ENCODE results near the gene SFRP5.
A peak's percentile ranks its signal among the peaks of the same experiment; 100 is the strongest.

Gene SFRP5

GRCh38 chr10:97766106-97766810, 5.5 kb downstream of the SFRP5 start:
- H3K27me3 ChIP-seq (ENCODE audit: low read depth), result peaks cover 22% of the 10 kb centered on the region
- in situ Hi-C loops (cut with MboI; ENCODE audit: low sequenced_read_pairs), result no loop called here
- H3K4me1 ChIP-seq, result no peaks in the 10 kb centered on the region
- no peaks in the 10 kb centered on the region for H3K36me3 ChIP-seq (replicated peaks)
- DNase-seq (ENCODE audit: low spot score in 2 of 2), result no peak
- H3K4me3 ChIP-seq, result no peak overlapping the region
- H3K9me3 ChIP-seq, result no peaks in the 10 kb centered on the region

GRCh38 chr10:97765201-97765600, 6.6 kb downstream of the SFRP5 start:
- no peaks in the 10 kb centered on the region for H3K4me1 ChIP-seq
- H3K36me3 ChIP-seq (replicated peaks), result peaks cover 7% of the 10 kb centered on the region
- no peaks in the 10 kb centered on the region for H3K9me3 ChIP-seq
- in situ Hi-C loops (cut with MboI; ENCODE audit: low sequenced_read_pairs), result no loop called here
- peaks cover 11% of the 10 kb centered on the region for H3K27me3 ChIP-seq (ENCODE audit: low read depth)
- DNase-seq (ENCODE audit: low spot score in 2 of 2), result no peak
- H3K4me3 ChIP-seq, result no peak overlapping the region

DNA sequence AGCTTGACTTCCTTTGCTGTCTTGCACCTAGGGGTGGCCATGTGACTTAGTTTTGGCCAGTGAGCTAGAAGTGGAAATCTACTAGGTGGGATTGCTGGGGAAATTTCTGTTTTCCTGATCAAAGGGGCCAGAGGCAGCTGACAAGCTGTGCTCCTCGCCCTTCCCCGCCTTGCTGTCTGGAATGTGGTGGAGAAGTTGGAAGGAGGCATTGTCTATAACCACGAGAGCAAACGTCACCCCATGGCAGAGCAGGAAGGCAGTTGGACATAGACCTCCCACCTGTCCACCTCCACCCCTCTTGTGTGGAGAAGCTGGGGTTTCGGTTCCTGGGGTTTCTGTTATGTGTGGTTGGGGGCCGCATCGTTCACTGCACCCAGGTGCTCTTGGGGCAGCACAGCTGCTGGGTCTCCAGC, 7.3 kb downstream of the SFRP5 start:
- Histone ChIP-seq H3K36me3 (replicated peaks) (peaks cover 14% of the 10 kb centered on the region), H3K9me3 (no peaks in the 10 kb centered on the region), H3K4me1 (no peaks in the 10 kb centered on the region), H3K4me3 (no peak overlapping the region), H3K27me3 (ENCODE audit: low read depth) (peaks cover 4% of the 10 kb centered on the region; the same call in 1 of the 2 replicates)
- in situ Hi-C loops (cut with MboI; ENCODE audit: low sequenced_read_pairs), result no loop called here
- no peak for DNase-seq (ENCODE audit: low spot score in 2 of 2)

GRCh38 chr10:97763947-97764346, 7.9 kb downstream of the SFRP5 start:
- Histone ChIP-seq H3K27me3 (ENCODE audit: low read depth) (no peaks in the 10 kb centered on the region), H3K9me3 (no peaks in the 10 kb centered on the region), H3K4me3 (no peak overlapping the region), H3K4me1 (no peaks in the 10 kb centered on the region), H3K36me3 (replicated peaks) (peaks cover 20% of the 10 kb centered on the region)
- in situ Hi-C loops (cut with MboI; ENCODE audit: low sequenced_read_pairs), result no loop called here
- no peak for DNase-seq (ENCODE audit: low spot score in 2 of 2)

- H3K4me1 ChIP-seq, result no peaks in the 10 kb centered on the region
- no peaks in the 10 kb centered on the region for H3K27me3 ChIP-seq (ENCODE audit: low read depth)
- in situ Hi-C loops (cut with MboI; ENCODE audit: low sequenced_read_pairs), result no loop called here
- peaks cover 23% of the 10 kb centered on the region for H3K36me3 ChIP-seq (replicated peaks)
- H3K9me3 ChIP-seq, result no peaks in the 10 kb centered on the region
- H3K4me3 ChIP-seq, result no peak overlapping the region
- DNase-seq (ENCODE audit: low spot score in 2 of 2), result no peak
Observed at GRCh38 chr10:97763411-97763810, 8.4 kb downstream of the SFRP5 start.

DNA sequence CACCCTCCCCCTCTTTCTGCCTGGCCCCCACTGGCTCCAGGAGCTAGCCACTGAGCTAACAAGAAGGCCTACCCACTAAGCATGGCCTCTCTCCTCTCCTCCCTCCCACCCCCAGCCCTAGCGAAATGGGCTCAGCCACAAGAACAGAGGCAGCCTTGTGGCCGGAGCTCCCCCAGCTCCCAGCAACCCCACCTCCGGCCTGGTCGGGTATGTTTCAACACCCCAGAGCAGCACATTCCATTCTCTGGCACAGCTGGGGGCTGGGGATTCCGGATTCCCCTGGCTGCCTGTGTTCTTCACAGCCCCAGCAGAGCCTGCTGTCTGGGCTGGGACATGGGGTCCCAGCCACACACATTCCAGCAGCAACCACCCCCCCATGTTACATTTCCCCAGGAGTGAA, 9.0 kb downstream of the SFRP5 start:
- Histone ChIP-seq H3K27me3 (ENCODE audit: low read depth) (no peaks in the 10 kb centered on the region), H3K9me3 (no peaks in the 10 kb centered on the region), H3K4me3 (no peak overlapping the region), H3K36me3 (replicated peaks) (peaks cover 26% of the 10 kb centered on the region), H3K4me1 (no peaks in the 10 kb centered on the region)
- no peak for DNase-seq (ENCODE audit: low spot score in 2 of 2)
- in situ Hi-C loops (cut with MboI; ENCODE audit: low sequenced_read_pairs), result no loop called here

DNA sequence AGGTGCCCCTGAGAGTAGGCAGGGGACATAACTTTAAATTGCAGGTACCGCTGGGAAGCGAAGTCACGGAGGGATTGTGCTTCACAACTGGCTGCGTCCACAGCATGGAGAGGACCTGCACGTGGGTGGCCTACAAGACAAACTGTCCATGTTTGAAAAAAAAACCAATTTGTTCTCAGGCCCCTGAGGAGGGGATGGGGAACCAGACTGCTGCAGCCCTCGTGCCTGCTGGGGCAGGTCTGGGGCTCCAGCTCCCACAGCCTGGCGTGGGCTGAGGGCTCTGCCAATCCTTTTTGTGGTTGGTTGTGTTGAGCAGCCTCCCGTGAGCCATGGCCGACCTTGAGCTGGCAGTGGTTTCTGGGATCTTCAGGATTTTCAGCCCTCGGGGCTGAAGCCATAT, 9.7 kb downstream of the SFRP5 start:
- no peaks in the 10 kb centered on the region for H3K9me3 ChIP-seq
- no peak overlapping the region for H3K4me3 ChIP-seq
- H3K27me3 ChIP-seq (ENCODE audit: low read depth), result no peaks in the 10 kb centered on the region
- no peak for DNase-seq (ENCODE audit: low spot score in 2 of 2)
- peaks cover 32% of the 10 kb centered on the region for H3K36me3 ChIP-seq (replicated peaks)
- no peaks in the 10 kb centered on the region for H3K4me1 ChIP-seq
- in situ Hi-C loops (cut with MboI; ENCODE audit: low sequenced_read_pairs), result no loop called here

DNA sequence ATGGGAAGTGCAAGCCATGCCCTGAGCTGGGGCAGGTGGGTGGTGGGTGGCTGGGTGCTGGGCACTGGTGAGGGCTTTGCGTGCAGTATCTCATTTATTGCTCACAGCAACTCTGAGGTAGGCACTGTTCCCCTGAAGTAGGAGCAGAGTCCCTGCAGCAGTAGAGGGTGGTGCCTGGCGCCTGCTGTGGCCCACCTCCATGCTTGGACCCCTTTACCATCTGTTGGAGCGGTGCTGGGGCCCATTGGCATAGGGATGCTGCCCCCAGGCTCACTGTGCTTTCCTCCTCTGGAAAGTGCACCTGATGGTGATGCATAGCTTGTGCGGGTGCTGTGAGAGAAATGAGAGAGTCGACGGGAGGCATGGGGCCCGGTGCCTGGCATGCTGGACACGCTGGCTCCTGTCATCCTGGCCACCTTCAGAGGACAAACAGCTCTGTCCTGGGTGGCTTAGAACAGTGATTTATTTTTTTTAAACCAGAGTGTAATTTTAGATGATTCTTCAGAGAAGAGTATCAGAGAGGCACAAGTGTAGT, 10.4 kb downstream of the SFRP5 start:
- Histone ChIP-seq H3K4me1 (no peaks in the 10 kb centered on the region), H3K27me3 (ENCODE audit: low read depth) (no peaks in the 10 kb centered on the region), H3K9me3 (no peaks in the 10 kb centered on the region), H3K36me3 (replicated peaks) (peaks cover 39% of the 10 kb centered on the region), H3K4me3 (no peak overlapping the region)
- no peak for DNase-seq (ENCODE audit: low spot score in 2 of 2)
- in situ Hi-C loops (cut with MboI; ENCODE audit: low sequenced_read_pairs), result no loop called here

- Histone ChIP-seq H3K4me3 (no peak overlapping the region), H3K9me3 (no peaks in the 10 kb centered on the region), H3K27me3 (ENCODE audit: low read depth) (no peaks in the 10 kb centered on the region), H3K4me1 (no peaks in the 10 kb centered on the region), H3K36me3 (replicated peaks) (peaks cover 46% of the 10 kb centered on the region)
- in situ Hi-C loops (cut with MboI; ENCODE audit: low sequenced_read_pairs), result no loop called here
- no peak for DNase-seq (ENCODE audit: low spot score in 2 of 2)
Observed at GRCh38 chr10:97760461-97761257, 11.1 kb downstream of the SFRP5 start.

GRCh38 chr10:97759946-97760345, 11.9 kb downstream of the SFRP5 start:
- Histone ChIP-seq H3K9me3 (no peaks in the 10 kb centered on the region), H3K27me3 (ENCODE audit: low read depth) (no peaks in the 10 kb centered on the region), H3K36me3 (replicated peaks) (peaks cover 53% of the 10 kb centered on the region), H3K4me3 (no peak overlapping the region), H3K4me1 (no peaks in the 10 kb centered on the region)
- no peak for DNase-seq (ENCODE audit: low spot score in 2 of 2)
- in situ Hi-C loops (cut with MboI; ENCODE audit: low sequenced_read_pairs), result no loop called here

- DNase-seq (ENCODE audit: low spot score in 2 of 2), result peak; percentile 12 to 81
- in situ Hi-C loops (cut with MboI; ENCODE audit: low sequenced_read_pairs), result no loop called here
- peaks cover 59% of the 10 kb centered on the region for H3K36me3 ChIP-seq (replicated peaks)
- no peaks in the 10 kb centered on the region for H3K9me3 ChIP-seq
- H3K4me3 ChIP-seq, result no peak overlapping the region
- no peaks in the 10 kb centered on the region for H3K4me1 ChIP-seq
- no peaks in the 10 kb centered on the region for H3K27me3 ChIP-seq (ENCODE audit: low read depth)
Observed at GRCh38 chr10:97759158-97759887, 12.5 kb downstream of the SFRP5 start.

DNA sequence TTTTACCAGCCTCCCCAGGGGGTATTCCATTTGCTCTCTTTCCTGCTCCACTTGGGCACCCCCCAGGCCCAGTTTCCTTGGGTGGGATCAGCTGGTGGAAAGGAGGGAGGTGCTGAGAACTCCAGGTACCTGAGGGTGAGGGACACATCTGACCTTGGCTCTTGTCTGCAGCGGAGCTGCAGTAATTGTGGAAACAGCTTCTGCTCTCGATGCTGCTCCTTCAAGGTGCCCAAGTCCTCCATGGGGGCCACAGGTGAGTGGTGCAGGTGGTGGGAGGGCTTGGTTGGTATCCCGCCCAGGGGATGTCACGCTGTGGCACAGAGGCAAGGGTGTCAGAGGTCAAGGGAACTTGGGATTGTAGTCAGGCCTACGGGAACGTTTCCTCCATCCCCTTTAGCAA, 14.3 kb downstream of the SFRP5 start:
- Histone ChIP-seq H3K27me3 (ENCODE audit: low read depth) (no peaks in the 10 kb centered on the region), H3K36me3 (replicated peaks) (peaks cover 67% of the 10 kb centered on the region), H3K9me3 (no peaks in the 10 kb centered on the region), H3K4me1 (no peaks in the 10 kb centered on the region), H3K4me3 (no peak overlapping the region)
- in situ Hi-C loops (cut with MboI; ENCODE audit: low sequenced_read_pairs), result no loop called here
- DNase-seq (ENCODE audit: low spot score in 2 of 2), result no peak

DNA sequence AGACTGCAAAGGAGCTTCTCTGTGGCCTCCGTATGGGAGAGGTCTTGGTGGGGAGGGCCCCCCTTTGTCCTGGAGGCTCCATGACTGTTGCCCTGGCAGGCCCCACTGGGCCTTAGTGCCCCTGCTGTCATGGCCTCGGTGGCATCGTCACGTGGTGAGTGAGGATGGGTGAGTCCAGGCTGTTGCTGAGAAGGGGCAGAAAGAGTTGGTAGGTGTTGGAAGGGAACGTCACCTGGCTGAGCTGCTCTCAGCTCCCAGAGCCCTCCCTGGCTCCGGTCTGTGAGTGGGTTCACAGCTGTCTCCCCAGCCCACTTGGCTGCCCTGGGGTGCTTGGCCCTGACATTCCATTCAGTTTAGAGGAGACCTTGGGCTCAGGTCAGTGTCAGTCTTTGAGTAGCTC, 16.1 kb downstream of the SFRP5 start:
- in situ Hi-C loops (cut with MboI; ENCODE audit: low sequenced_read_pairs), result no loop called here
- Histone ChIP-seq H3K36me3 (replicated peaks) (peaks cover 69% of the 10 kb centered on the region), H3K27me3 (ENCODE audit: low read depth) (no peaks in the 10 kb centered on the region)

GRCh38 chr10:97754726-97755125, 17.1 kb downstream of the SFRP5 start:
- in situ Hi-C loops (cut with MboI; ENCODE audit: low sequenced_read_pairs), result no loop called here
- Histone ChIP-seq H3K27me3 (ENCODE audit: low read depth) (no peaks in the 10 kb centered on the region), H3K4me3 (no peak overlapping the region), H3K36me3 (replicated peaks) (peaks cover 66% of the 10 kb centered on the region), H3K4me1 (no peaks in the 10 kb centered on the region), H3K9me3 (no peaks in the 10 kb centered on the region)
- DNase-seq (ENCODE audit: low spot score in 2 of 2), result no peak

More for the DNA sequence above, 16.1 kb downstream of the SFRP5 start:
- no peaks in the 10 kb centered on the region for H3K9me3 ChIP-seq
- no peak for DNase-seq (ENCODE audit: low spot score in 2 of 2)
- no peaks in the 10 kb centered on the region for H3K4me1 ChIP-seq
- no peak overlapping the region for H3K4me3 ChIP-seq

Data from HAP-1 (cell line).